Measurements from ENCODE around the gene SPTY2D1.
"Not testable (repeated sequence)": the region's sequence is repeated elsewhere in the genome, so short reads cannot be mapped to it uniquely, and the experiment has no call there.

SPTY2D1 gene

GRCh38 chr11:18615628-18616392 lies 18.3 kb downstream of the SPTY2D1 start:
- no peak for DNase-seq

- DNase-seq, result no peak
These were observed 19.5 kb downstream of the SPTY2D1 start for GRCh38 chr11:18614667-18615066.

- DNase-seq, result no peak
These were observed 21.7 kb downstream of the SPTY2D1 start for GRCh38 chr11:18612394-18612793.

GRCh38 chr11:18611196-18611595 lies 22.9 kb downstream of the SPTY2D1 start:
- no peak for DNase-seq

- no peak for DNase-seq
These were observed 25.8 kb downstream of the SPTY2D1 start for GRCh38 chr11:18608376-18608775.

- no peak for DNase-seq
These were observed 33.1 kb downstream of the SPTY2D1 start for GRCh38 chr11:18600915-18601569.

- no peak for DNase-seq
These were observed 34.4 kb downstream of the SPTY2D1 start, which contains the start of gene MISFA for GRCh38 chr11:18599739-18600230. TSS of gene MISFA (plus strand) at chr11:18599789. CDS start at chr11:18599929, 140 bp downstream.

GRCh38 chr11:18594999-18595749 lies 39.0 kb downstream of the SPTY2D1 start:
- DNase-seq, result no peak

GRCh38 chr11:18594088-18594487 lies 40.1 kb downstream of the SPTY2D1 start:
- not testable (repeated sequence) for DNase-seq

GRCh38 chr11:18590571-18590970 lies 43.6 kb downstream of the SPTY2D1 start:
- no peak for DNase-seq

GRCh38 chr11:18588297-18589252 lies 45.6 kb downstream of the SPTY2D1 start, which contains the start of gene UEVLD:
TSS of gene UEVLD (minus strand) at chr11:18588734. CDS start at chr11:18588654, 80 bp downstream.
- DNase-seq, result peak; percentile 86

GRCh38 chr11:18581825-18582224 lies 52.3 kb downstream of the SPTY2D1 start:
- DNase-seq, result no peak

- DNase-seq, result no peak
These were observed 53.9 kb downstream of the SPTY2D1 start for GRCh38 chr11:18580113-18580766.

- no peak for DNase-seq
These were observed 55.1 kb downstream of the SPTY2D1 start for GRCh38 chr11:18578975-18579598.

GRCh38 chr11:18575361-18575760 lies 58.8 kb downstream of the SPTY2D1 start:
- DNase-seq, result no peak

GRCh38 chr11:18567081-18567480 lies 67.1 kb downstream of the SPTY2D1 start:
- no peak for DNase-seq

- no peak for DNase-seq
These were observed 67.7 kb downstream of the SPTY2D1 start for GRCh38 chr11:18566406-18566805.

- DNase-seq, result no peak
These were observed 70.0 kb downstream of the SPTY2D1 start for GRCh38 chr11:18564149-18564548.

GRCh38 chr11:18563090-18563730 lies 70.9 kb downstream of the SPTY2D1 start:
- DNase-seq, result no peak
